H1 (cell line): ENCODE measurements around the gene S100A10. TPM values are rescaled to one million over a fixed set of nuclear protein-coding genes. Genes with fewer than 3 reads are reported as not detected.
A peak's percentile ranks its signal among the peaks of the same experiment; 100 is the strongest.

Source experiments
- CTCF ChIA-PET: fragments of 300-600 bp; sonication (Branson Sonifier 250); formaldehyde crosslinking; loops from one replicate; lab custom pipeline; 2021; ENCODE audit not compliant: partially characterized antibody; lab: Charles Lee
- POLR2A ChIA-PET: fragments of 300-600 bp; sonication (Branson Sonifier 250); formaldehyde crosslinking; loops from one replicate; lab custom pipeline; 2021; ENCODE audit warnings: inconsistent platforms; ENCODE audit not compliant: partially characterized antibody; lab: Charles Lee
- DNase-seq, 2 experiments: peaks; one replicate each; pipeline versions ENCODE4 v3.0.0 to v3.0.0-alpha.2; 2010 to 2022; ENCODE audit warnings: low spot score in 2 of 2, low read depth in 1 of 2, mixed read lengths in 1 of 2
- FAIRE-seq: peaks from 2 replicates; lab custom pipeline; 2011; peaks lifted over from hg19 to GRCh38; lab: Jason Lieb, UNC
- H2AFZ ChIP-seq: 2 replicates; pipeline ENCODE4 v1.8.1; 2012; ENCODE audit warnings: low read length, inconsistent platforms
- H2AK5ac ChIP-seq: 2 replicates; pipeline ENCODE4 v1.6.1; 2013; ENCODE audit warnings: low read depth, low read length
- H2BK120ac ChIP-seq: replicated peaks from 2 replicates; pipeline ENCODE3; 2013; ENCODE audit warnings: low read depth, low read length, inconsistent platforms
- H2BK12ac ChIP-seq: 2 replicates; pipeline ENCODE4 v1.6.1; 2013; ENCODE audit warnings: low read depth, low read length
- H2BK15ac ChIP-seq: 2 replicates; pipeline ENCODE4 v1.6.1; 2013; ENCODE audit warnings: low read length
- H2BK20ac ChIP-seq: 2 replicates; pipeline ENCODE4 v1.6.1; 2013; ENCODE audit warnings: low read length
- H2BK5ac ChIP-seq: 2 replicates; pipeline ENCODE4 v1.6.1; 2013; ENCODE audit warnings: low read depth, low read length
- H3K14ac ChIP-seq: 2 replicates; pipeline ENCODE4 v1.6.1; 2013; ENCODE audit warnings: inconsistent platforms; ENCODE audit not compliant: insufficient read length
- H3K18ac ChIP-seq: 2 replicates; pipeline ENCODE4 v1.6.1; 2013; ENCODE audit warnings: low read length; ENCODE audit errors: extremely low read depth
- H3K23ac ChIP-seq: 2 replicates; pipeline ENCODE4 v1.6.1; 2013; ENCODE audit warnings: inconsistent platforms; ENCODE audit not compliant: insufficient read length
- H3K23me2 ChIP-seq: 2 replicates; pipeline ENCODE4 v1.6.1; 2013; ENCODE audit warnings: low read depth, low read length
- H3K27ac ChIP-seq: 2 replicates; pipeline ENCODE4 v1.6.1; 2011; ENCODE audit warnings: low read depth, low read length, inconsistent platforms
- H3K27me3 ChIP-seq, 4 experiments: replicated peaks in 1 of 4; 1 replicate in 1 of 4; 2 replicates in 3 of 4; pipeline versions ENCODE4 v1.6.1 to v1.8.1; 2011 to 2013; ENCODE audit warnings: low read length in 3 of 4, mild to moderate bottlenecking in 3 of 4, inconsistent platforms in 2 of 4, mixed read lengths in 2 of 4, moderate library complexity in 1 of 4; ENCODE audit not compliant: control insufficient read depth in 3 of 4, insufficient read depth in 3 of 4; ENCODE audit errors: extremely low read depth in 1 of 4
- H3K36me3 ChIP-seq, 4 experiments: 2 replicates each; pipeline versions ENCODE4 v1.6.1 to v1.8.1; 2011 to 2013; ENCODE audit warnings: mild to moderate bottlenecking in 4 of 4, low read length in 3 of 4, moderate library complexity in 2 of 4, control low read depth in 1 of 4, inconsistent platforms in 1 of 4; ENCODE audit not compliant: insufficient read depth in 4 of 4, control insufficient read depth in 2 of 4
- H3K4ac ChIP-seq: replicated peaks from 2 replicates; pipeline ENCODE3; 2013; ENCODE audit warnings: low read length, low read depth, mixed read lengths, inconsistent platforms; ENCODE audit not compliant: insufficient read length
- H3K4me1 ChIP-seq, 4 experiments: replicated peaks in 1 of 4; 1 replicate in 1 of 4; 2 replicates in 3 of 4; pipeline versions ENCODE4 v1.6.1 to v1.8.1; 2011 to 2013; ENCODE audit warnings: low read length in 3 of 4, inconsistent platforms in 2 of 4, mixed read lengths in 1 of 4; ENCODE audit not compliant: insufficient read depth in 4 of 4, control insufficient read depth in 3 of 4
- H3K4me2 ChIP-seq, 2 experiments: 2 replicates each; pipeline versions ENCODE4 v1.6.1 to v1.8.1; 2011 to 2013; ENCODE audit warnings: low read depth in 2 of 2, low read length in 2 of 2, control low read depth in 1 of 2, inconsistent platforms in 1 of 2, mild to moderate bottlenecking in 1 of 2; ENCODE audit not compliant: insufficient read depth in 1 of 2
- H3K4me3 ChIP-seq, 4 experiments: fragments of 200-600, 300-600 bp in 1 of 4; sonication (generic), shearing (Covaris generic), sonication (Bioruptor Twin) in 1 of 4; 2 replicates each; pipeline versions ENCODE4 v1.5.1 to v1.8.1; 2011 to 2016; ENCODE audit warnings: low read length in 4 of 4, low read depth in 3 of 4, control low read depth in 2 of 4, inconsistent platforms in 2 of 4, mild to moderate bottlenecking in 2 of 4, mixed read lengths in 1 of 4, moderate library complexity in 1 of 4; ENCODE audit not compliant: insufficient read depth in 2 of 4; ENCODE audit errors: extremely low read depth in 1 of 4
- H3K56ac ChIP-seq: replicated peaks from 2 replicates; pipeline ENCODE3; 2013; ENCODE audit warnings: low read depth, mild to moderate bottlenecking, mixed read lengths, low read length, inconsistent platforms; ENCODE audit not compliant: insufficient read length
- H3K79me1 ChIP-seq: 2 replicates; pipeline ENCODE4 v1.6.1; 2013; ENCODE audit warnings: low read depth, low read length, control low read depth
- H3K79me2 ChIP-seq, 2 experiments: 2 replicates each; pipeline versions ENCODE4 v1.6.1 to v1.8.1; 2012 to 2013; ENCODE audit warnings: low read length in 2 of 2, mild to moderate bottlenecking in 2 of 2, inconsistent platforms in 1 of 2; ENCODE audit not compliant: insufficient read depth in 2 of 2, control insufficient read depth in 1 of 2
- H3K9ac ChIP-seq, 4 experiments: replicated peaks in 1 of 4; 1 replicate in 1 of 4; 2 replicates in 3 of 4; pipeline versions ENCODE4 v1.6.1 to v1.8.1; 2011 to 2013; ENCODE audit warnings: low read depth in 3 of 4, low read length in 3 of 4, control low read depth in 2 of 4, mild to moderate bottlenecking in 2 of 4, moderate library complexity in 2 of 4, inconsistent platforms in 1 of 4; ENCODE audit errors: extremely low read depth in 1 of 4
- H3K9me3 ChIP-seq, 2 experiments: 2 replicates each; pipeline versions ENCODE4 v1.6.1 to v1.8.1; 2012 to 2013; ENCODE audit warnings: mild to moderate bottlenecking in 2 of 2, moderate library complexity in 2 of 2, control low read depth in 1 of 2, inconsistent platforms in 1 of 2, low read depth in 1 of 2, low read length in 1 of 2, mixed read lengths in 1 of 2; ENCODE audit not compliant: insufficient read depth in 2 of 2
- H4K20me1 ChIP-seq, 2 experiments: replicated peaks in 1 of 2; 2 replicates each; pipeline versions ENCODE3 to v1.8.1; 2011 to 2013; ENCODE audit warnings: inconsistent platforms in 2 of 2, low read length in 2 of 2, mild to moderate bottlenecking in 1 of 2; ENCODE audit not compliant: insufficient read depth in 2 of 2, control insufficient read depth in 1 of 2
- H4K5ac ChIP-seq: 2 replicates; pipeline ENCODE4 v1.6.1; 2013; ENCODE audit warnings: low read length, low read depth, mixed read lengths, inconsistent platforms; ENCODE audit not compliant: insufficient read length
- H4K8ac ChIP-seq: 2 replicates; pipeline ENCODE4 v1.8.0; 2013; ENCODE audit warnings: mild to moderate bottlenecking, moderate library complexity, low read length, inconsistent platforms; ENCODE audit not compliant: insufficient read depth; ENCODE audit errors: extremely low read depth
- H4K91ac ChIP-seq: replicated peaks from 2 replicates; pipeline ENCODE3; 2013; ENCODE audit warnings: low read length, mixed read lengths, inconsistent platforms; ENCODE audit not compliant: insufficient read length
- ATF2 ChIP-seq: IDR thresholded peaks from 2 replicates; pipeline ENCODE4 v1.6.1; 2012; ENCODE audit warnings: low read length, inconsistent platforms
- BACH1 ChIP-seq: IDR thresholded peaks from 2 replicates; pipeline ENCODE4 v1.6.1; 2012; ENCODE audit warnings: low read length, improper control_type of control experiment
- CBX8 ChIP-seq: fragments of 300-800, 300-1000 bp; sonication (generic); IDR thresholded peaks from 2 replicates; pipeline ENCODE4 v1.7.1; 2016; ENCODE audit warnings: low read depth, low read length, borderline replicate concordance
- CHD1 ChIP-seq: IDR thresholded peaks from 2 replicates; pipeline ENCODE4 v1.6.1; 2012; ENCODE audit warnings: low read depth, low read length, improper control_type of control experiment
- EGR1 ChIP-seq: IDR thresholded peaks from 2 replicates; pipeline ENCODE4 v1.6.1; 2011; ENCODE audit warnings: low read depth, low read length, borderline replicate concordance
- JUND ChIP-seq: IDR thresholded peaks from 2 replicates; pipeline ENCODE4 v1.6.1; 2011; ENCODE audit warnings: mild to moderate bottlenecking, improper control_type of control experiment, low read length
- KDM1A ChIP-seq: fragments of 200-600, 300-600 bp; sonication (generic); IDR thresholded peaks from 2 replicates; pipeline ENCODE4 v1.7.1; 2016; ENCODE audit warnings: mild to moderate bottlenecking, low read length, borderline replicate concordance
- MAFK ChIP-seq: IDR thresholded peaks from 2 replicates; pipeline ENCODE4 v1.6.1; 2012; ENCODE audit warnings: low read depth, mild to moderate bottlenecking, improper control_type of control experiment, low read length
- RNF2 ChIP-seq: fragments of 200-900, 300-1000 bp; sonication (generic); IDR thresholded peaks from 2 replicates; pipeline ENCODE4 v1.7.1; 2016; ENCODE audit warnings: borderline replicate concordance, low read depth, mild to moderate bottlenecking, antibody characterized with exemption, low read length; ENCODE audit not compliant: poor library complexity, severe bottlenecking; ENCODE audit errors: missing control alignments
- SP1 ChIP-seq: IDR thresholded peaks from 2 replicates; pipeline ENCODE4 v1.6.1; 2011; ENCODE audit warnings: low read depth, low read length
- TBP ChIP-seq: IDR thresholded peaks from 2 replicates; pipeline ENCODE4 v1.6.1; 2011; ENCODE audit warnings: low read depth, low read length, improper control_type of control experiment
- WGBS, 2 experiments: shearing (Covaris generic) in 1 of 2; methylation state at CpG; one replicate each; pipeline versions ENCODE4 v1.1.6 to v1.1.7; 2013 to 2015; ENCODE audit warnings: low lambda C conversion rate in 2 of 2, mixed read lengths in 2 of 2, inconsistent platforms in 1 of 2, low coverage in 1 of 2, missing lambda C conversion rate in 1 of 2; ENCODE audit not compliant: insufficient replicate concordance in 2 of 2, insufficient coverage in 1 of 2, insufficient read length in 1 of 2; ENCODE audit errors: extremely low coverage in 1 of 2, missing lambda C conversion rate in 1 of 2; 5-methylcytosine and 5-hydroxymethylcytosine counted together
- polyA plus RNA-seq, 7 experiments: library from polyadenylated mRNA; depleted of rRNA in 3 of 7; stranded (reverse) in 5 of 7; unstranded in 2 of 7; fragments of >200 nt in 5 of 7; fragments of 200-250 nt in 2 of 7; gene quantifications; 1 replicate in 5 of 7; 2 replicates in 1 of 7; 4 replicates in 1 of 7; pipeline versions ENCODE4 v1.2.1 to v1.2.3, GENCODE V29; 2011 to 2013; ENCODE audit warnings: missing spikeins in 2 of 7, mixed read lengths in 2 of 7
- total RNA-seq: library from RNA; stranded (reverse); fragmentation: NEBNext Ultra II Directional; extraction: Animal tissue kit (Norgen Biotek cat#: 25700); gene quantifications from 2 replicates; pipeline ENCODE4 v1.2.1, GENCODE V29; 2021

S100A10 gene
- total and polyA plus RNA-seq, 2 of the 8 experiments (the other 6 are each of a cell fraction or from before 2014, with no cell fraction given), result 23.9 to 231 TPM

- Histone ChIP-seq H3K79me2 (no peaks in the 10 kb centered on the region), H3K4me2 (no peak overlapping the region; a peak in 1 of 4 replicates), H3K4ac (no peak overlapping the region), H3K27ac (no peak overlapping the region), H2BK5ac (no peak overlapping the region), H3K9ac (no peak overlapping the region), H3K23ac (no peak overlapping the region), H3K27me3 (no peaks in the 10 kb centered on the region), H3K23me2 (no peaks in the 10 kb centered on the region), H3K18ac (no peak overlapping the region), H3K79me1 (no peaks in the 10 kb centered on the region), H4K20me1 (no peaks in the 10 kb centered on the region), H3K4me3 (no peak overlapping the region), H2BK12ac (peak overlapping the region; percentile 52; the same call in 1 of the 2 replicates), H4K8ac (no peak overlapping the region), H2AK5ac (no peak overlapping the region), H2BK15ac (no peak overlapping the region), H4K91ac (no peak overlapping the region), H2BK120ac (no peak overlapping the region), H3K36me3 (no peaks in the 10 kb centered on the region), H3K14ac (no peak overlapping the region), H3K9me3 (no peaks in the 10 kb centered on the region), H2AFZ (no peak overlapping the region), H4K5ac (no peak overlapping the region), H3K4me1 (peaks cover 0 to 11% (median 3%) of the 10 kb centered on the region in 4 experiments; a peak in 5 of 7 replicates), H2BK20ac (no peak overlapping the region), H3K56ac (no peak overlapping the region)
- 53% methylated on average over 7 of the region's 7 CpGs; no CpG with 5 or more reads in 1 of the 2 experiments for WGBS, 2 experiments
- FAIRE-seq (peak; percentile 57), DNase-seq (no peak)
- ChIA-PET CTCF (interaction anchor here (0.8 to 15.6 kb wide), 6 partner anchors 17 to 61 kb away, joined by 3 to 553 read pairs (median 8); partner anchors contain the start of gene S100A10), POLR2A (interaction anchor here (0.6 to 0.7 kb wide), 4 partner anchors 26 to 347 kb away, joined by 3 read pairs; no protein-coding TSS in a partner anchor)
- no peak for TF ChIP-seq SP1
- peak; percentile 80 for TF ChIP-seq EGR1
- TF ChIP-seq RNF2, result no peak
- TF ChIP-seq BACH1, result peak; percentile 97
- no peak for TF ChIP-seq CBX8
- TF ChIP-seq ATF2, result no peak
- TF ChIP-seq JUND, result peak; percentile 91
- TF ChIP-seq KDM1A, result no peak
- TF ChIP-seq TBP, result no peak
- peak; percentile 90 for TF ChIP-seq MAFK
- no peak for TF ChIP-seq CHD1
These were observed 21.0 kb downstream of the S100A10 start for GRCh38 chr1:151972542-151973248.
